NCI-H510A (cell line): ENCODE measurements around the gene KANSL1.

Experiments used
- DNase-seq: peaks from one replicate; lab custom pipeline; 2025; lab: John Stamatoyannopoulos, UW

KANSL1 gene

DNA sequence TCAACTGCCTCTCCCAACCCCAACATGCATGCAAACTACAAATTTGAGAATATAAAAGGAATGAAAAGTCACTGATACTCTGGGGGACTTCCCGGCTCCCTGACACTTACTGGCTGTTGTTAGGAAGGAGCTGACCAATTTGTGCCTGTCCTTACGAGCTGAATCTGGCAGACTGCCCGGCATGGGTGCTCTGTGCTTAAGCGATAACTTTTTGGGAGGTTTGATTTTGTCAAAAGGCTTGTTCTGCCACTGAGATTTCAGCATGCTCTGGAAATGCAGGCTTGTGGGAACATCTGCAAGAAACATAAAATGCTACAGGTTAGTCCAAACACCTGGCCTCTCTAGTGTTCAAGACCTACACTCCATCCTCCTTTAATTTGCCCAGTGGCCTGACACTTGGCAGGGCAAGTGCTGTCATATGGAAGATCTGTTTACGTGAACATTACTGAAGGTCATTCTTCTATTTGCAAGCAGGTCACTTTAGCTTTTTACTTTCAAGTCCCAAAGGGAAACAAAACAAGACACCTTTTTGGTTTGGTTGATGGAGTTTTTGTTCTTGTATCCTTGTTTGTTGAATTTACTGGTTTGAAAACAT is 153.5 kb downstream of the KANSL1 start:
- no peak for DNase-seq

DNA sequence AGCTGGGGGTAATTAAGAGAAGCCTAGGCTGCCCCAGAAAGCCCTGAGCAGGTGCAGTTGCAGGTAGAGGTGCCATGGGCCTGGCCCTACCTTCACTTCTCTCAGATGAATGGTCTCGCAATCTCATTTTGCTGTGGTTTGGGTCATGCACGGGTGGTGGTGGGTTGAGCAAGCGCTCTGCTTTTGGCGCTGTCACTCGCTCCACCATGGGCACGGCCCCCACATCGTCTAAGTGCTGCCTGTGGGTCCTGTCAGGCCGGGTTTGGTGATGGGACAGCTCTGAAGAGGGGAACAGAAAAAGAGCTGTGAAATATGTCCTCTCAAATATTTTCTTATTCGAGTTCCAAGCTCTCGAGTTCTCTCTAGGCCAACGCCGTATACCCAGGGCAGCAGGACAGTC is 154.3 kb downstream of the KANSL1 start:
- no peak for DNase-seq

DNA sequence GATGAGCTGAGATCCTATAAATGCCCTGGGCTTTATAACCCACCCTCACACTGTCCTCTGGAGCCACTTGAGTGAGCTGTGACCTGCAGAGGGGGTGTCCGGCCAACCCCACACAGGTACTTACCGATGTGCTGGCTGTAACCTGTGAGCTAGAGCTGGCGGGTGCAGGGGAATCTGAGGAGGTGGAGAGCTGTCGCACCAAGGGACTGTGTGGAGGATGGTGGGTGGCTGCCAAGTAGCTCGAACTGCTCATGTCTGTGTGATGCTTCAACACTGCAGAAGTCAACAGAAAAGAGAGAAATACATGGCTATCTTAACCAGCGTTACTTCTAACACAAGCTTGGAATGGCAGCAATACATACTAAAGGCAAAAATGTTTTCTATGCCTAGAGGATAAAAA is 154.8 kb downstream of the KANSL1 start:
- no peak for DNase-seq

DNA sequence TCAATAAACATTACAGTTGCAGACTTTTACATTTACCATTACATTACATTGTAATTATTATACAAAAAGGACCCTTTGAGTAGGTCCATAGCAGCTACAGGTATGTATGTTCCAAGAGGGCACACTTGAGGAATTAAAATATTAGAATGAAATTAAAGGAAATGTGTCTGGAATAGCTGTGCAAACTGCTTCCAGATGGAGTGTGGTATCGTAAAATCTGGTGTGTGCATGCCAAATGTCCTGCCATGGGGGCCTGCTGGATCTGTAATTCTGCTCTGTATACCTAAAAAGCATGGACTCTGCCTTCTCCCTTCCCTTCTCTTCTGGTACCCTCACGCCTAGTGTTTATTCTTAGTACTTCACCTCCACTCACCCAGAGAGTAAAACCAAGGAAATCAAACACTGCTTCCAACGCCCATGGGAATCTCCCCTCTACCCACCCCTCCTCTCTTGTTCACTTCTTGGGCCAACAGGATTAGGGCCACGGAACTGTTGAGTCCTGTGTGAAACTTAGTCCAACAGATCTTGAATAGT is 155.4 kb downstream of the KANSL1 start:
- no peak for DNase-seq

DNA sequence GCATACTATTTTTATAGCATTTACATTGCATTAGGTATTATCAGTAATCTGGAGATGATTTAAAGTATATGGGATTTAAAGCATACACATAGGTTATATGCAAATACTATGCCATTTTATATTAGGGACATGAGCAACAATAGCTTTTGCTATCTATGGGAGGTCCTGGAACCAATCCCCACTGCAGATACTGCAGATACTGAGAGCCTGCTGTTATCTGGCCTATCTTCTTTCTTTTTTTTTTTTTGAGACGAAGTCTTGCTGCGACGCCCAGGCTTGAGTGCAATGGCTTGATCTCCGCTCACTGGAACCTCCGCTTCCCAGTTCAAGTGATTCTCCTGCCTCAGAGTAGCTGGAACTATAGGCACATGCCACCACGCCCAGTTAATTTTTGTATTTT is 156.7 kb downstream of the KANSL1 start:
- no peak for DNase-seq

DNA sequence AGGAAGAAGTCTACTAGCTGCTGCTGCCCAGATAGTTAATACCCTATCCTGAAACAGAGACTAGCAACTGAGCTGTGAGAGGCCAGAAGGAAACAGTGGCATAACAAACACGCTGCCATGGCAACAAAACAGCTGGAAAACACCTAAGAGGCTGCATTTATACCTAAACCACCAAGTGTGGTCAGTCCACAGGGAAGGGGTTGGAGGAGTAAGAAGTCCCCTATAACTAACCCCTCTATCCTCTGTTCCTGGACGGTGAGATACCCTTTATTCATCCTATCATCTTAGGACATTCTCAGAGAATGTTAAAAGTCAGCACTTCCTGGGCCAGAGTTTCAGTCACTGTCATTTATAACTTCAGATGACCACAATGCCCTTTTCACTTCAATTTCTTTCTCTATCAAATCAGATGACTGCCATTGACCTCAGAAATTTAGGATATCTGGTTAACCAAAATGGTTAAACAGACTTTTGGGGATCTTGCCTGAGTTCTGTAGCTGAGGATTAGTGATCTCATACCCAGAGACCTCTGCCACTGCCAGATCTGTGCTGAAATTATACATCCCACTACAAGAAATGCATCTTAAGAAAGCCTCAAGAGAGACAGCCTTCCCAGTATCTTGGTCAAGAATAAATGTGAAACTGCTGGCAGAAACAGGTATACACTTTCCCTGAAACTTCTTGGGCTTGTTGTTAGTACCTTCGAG is 158.0 kb downstream of the KANSL1 start:
- DNase-seq, result no peak

DNA sequence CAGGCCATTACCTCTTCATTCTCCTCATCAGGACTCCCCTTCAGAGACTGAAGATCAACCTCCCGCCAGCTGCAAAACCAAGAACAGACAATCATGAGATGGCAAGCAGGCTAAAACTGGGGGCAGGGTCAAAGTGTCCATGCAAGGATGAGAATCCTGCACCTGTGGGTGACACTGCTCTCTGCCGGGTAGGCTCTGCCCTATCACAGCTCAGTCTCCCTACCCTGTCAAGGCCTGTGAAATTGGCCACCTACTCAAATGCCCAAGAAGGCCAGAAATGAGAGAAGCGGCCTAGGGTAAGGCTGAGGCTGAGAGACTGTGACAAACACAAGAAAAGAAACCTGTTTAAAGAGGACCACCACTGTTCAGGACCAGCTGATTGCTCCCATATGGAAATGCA is 159.8 kb downstream of the KANSL1 start:
- DNase-seq, result no peak

DNA sequence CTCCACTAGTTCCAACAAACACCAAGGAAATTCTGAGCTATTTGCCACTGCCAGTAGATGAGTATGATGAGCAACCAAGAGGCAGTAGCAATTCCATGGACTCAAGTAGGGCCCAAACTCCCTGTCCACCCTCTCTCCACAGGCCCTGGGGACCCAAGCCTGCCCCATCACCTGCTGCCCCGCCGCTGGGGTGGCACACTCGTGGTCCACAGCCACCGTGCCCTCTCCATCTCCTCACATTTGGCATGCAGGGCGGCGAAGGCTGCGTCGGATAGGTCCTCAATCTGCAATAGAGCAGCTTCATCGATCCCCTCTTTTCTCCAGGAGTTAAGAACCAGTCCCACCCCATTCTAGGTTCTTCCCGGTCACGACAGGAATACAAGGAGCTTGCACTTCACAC is 160.3 kb downstream of the KANSL1 start:
- DNase-seq, result no peak

DNA sequence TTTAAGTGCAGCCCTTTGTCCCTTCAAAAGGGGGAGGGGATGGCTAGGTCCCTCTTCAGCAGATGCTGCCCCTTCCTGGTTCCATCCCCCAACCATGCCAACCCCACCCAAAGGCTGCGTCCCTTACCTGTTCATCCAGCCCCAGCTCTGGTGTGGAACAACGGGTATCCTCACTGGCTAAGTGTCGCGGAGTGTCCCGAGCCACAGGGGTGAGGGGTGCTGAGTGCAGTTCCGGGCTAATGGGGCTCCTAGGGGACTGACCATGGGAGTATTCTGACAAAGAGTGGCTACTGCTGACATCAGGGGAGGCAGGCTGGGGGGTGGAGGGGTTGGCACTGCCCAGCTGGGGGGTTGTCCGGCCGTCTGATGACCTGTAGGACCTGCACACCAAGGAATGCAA is 161.3 kb downstream of the KANSL1 start:
- no peak for DNase-seq

DNA sequence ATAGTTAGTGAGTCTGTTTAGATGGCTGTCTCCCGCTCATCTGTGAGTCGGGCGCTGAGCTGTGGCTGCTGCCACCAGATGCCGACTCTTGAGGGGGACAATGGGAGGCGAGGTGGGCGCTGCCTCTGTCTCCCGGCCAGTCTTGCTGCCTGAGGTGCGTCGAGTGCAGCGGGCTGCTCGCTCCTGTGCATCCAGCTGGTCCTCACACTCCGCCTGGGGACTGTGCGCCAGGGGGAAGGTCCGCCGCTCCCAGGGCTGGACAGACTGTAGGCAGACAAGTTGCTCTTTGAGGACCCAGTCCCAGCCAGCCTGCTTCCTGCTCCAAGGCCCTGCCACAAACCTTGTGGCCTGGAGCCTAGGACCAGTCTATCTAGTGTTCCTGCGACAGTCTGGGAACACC is 161.8 kb downstream of the KANSL1 start:
- DNase-seq, result no peak

DNA sequence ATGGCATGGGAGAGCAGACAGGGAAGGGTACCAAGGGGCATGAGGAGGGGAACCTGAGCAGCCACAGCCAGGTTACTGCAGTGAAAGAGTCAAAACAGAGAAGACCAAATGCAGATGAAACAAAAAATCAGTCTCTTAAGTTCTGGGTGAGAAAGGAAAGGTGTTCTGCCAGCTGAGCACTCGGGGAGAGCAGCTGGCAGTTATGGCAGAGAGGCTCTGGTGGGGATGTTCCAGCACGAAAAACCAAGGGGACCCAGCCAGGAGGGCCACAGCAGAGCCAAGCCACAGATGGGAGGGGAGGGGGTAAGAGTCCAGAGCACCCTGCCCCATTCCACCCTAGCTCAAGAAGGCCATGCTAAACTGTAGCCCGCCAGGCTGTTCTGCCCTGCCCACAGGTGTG is 162.5 kb downstream of the KANSL1 start:
- no peak for DNase-seq

DNA sequence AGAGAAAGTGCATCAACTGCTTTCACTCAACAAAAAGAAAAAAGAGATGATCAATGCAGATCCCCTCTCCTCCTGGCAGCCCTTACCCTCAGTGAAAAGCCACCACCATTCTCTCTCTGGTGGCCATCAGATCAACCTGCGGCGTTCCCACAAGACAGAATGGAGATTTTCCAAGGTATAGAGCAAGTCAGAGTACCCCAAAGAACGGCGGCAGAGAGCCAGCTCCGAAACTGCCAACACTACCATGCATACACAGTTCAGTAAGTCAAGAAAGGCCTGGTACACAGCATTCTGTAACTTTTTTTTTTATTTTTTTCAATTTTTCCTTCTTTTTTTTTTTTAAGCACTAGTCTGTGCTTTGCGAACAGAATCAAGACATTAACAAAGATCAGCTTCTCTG is 163.6 kb downstream of the KANSL1 start:
- DNase-seq, result no peak

DNA sequence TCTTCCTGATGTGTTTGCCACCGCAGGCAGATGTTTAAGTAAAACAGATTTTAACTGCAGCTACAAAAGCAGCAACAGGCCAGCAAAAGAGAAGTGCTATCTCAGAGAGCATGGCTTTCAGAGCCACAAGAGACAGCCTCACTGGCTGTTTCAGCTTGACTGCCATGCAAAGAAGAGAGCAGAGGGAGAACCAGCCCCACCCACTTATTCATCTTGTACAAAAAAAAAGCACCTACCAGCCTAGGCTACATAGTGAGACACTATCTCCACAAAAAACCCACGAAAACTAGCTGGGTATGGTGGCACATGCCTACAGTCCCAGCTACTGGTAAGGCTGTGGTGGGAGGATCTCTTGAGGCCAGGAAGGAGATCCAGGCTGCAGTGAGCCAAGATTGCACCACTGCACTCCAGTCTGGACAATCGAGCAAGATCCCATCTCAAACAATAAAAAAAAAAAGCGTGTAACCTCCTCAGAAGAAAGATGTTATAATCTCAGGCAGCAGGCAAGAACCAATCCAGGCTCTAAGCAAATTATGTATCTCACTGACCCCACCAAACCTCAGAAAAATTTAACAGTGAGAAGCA is 164.2 kb downstream of the KANSL1 start:
- no peak for DNase-seq

DNA sequence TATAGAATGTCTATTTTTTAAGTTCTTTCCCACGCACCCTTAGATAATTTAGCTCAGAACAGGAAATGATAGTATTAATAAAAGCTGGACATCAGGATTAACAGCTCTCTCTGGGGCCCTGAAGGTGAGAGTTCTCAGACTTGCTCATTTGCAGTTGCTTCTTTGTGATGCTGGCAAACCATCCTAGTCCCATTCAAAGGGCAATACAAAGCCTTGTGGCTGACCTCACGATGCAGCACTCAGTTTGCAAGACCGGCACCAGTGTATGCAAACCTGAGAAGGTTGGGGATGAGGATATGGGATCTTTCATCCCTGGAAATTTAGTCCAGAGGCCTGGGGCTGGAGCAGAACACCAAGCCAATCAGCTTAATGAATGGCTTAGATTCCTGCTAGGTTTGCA is 164.9 kb downstream of the KANSL1 start:
- no peak for DNase-seq

DNA sequence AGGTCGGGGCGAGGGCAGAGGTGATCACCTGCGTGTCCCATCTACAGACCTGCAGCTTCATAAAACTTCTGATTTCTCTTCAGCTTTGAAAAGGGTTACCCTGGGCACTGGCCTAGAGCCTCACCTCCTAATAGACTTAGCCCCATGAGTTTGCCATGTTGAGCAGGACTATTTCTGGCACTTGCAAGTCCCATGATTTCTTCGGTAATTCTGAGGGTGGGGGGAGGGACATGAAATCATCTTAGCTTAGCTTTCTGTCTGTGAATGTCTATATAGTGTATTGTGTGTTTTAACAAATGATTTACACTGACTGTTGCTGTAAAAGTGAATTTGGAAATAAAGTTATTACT is 165.3 kb downstream of the KANSL1 start:
- no peak for DNase-seq

DNA sequence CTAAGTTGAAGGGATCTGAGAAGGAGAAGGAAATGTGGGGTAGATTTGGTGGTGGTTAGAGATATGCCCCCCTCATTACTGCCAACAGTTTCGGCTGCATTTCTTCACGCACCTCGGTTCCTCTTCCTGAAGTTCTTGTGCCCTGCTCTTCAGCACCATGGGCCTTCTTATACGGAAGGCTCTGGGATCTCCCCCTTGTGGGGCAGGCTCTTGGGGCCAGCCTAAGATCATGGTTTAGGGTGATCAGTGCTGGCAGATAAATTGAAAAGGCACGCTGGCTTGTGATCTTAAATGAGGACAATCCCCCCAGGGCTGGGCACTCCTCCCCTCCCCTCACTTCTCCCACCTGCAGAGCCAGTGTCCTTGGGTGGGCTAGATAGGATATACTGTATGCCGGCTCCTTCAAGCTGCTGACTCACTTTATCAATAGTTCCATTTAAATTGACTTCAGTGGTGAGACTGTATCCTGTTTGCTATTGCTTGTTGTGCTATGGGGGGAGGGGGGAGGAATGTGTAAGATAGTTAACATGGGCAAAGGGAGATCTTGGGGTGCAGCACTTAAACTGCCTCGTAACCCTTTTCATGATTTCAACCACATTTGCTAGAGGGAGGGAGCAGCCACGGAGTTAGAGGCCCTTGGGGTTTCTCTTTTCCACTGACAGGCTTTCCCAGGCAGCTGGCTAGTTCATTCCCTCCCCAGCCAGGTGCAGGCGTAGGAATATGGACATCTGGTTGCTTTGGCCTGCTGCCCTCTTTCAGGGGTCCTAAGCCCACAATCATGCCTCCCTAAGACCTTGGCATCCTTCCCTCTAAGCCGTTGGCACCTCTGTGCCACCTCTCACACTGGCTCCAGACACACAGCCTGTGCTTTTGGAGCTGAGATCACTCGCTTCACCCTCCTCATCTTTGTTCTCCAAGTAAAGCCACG is 165.9 kb downstream of the KANSL1 start:
- no peak for DNase-seq

DNA sequence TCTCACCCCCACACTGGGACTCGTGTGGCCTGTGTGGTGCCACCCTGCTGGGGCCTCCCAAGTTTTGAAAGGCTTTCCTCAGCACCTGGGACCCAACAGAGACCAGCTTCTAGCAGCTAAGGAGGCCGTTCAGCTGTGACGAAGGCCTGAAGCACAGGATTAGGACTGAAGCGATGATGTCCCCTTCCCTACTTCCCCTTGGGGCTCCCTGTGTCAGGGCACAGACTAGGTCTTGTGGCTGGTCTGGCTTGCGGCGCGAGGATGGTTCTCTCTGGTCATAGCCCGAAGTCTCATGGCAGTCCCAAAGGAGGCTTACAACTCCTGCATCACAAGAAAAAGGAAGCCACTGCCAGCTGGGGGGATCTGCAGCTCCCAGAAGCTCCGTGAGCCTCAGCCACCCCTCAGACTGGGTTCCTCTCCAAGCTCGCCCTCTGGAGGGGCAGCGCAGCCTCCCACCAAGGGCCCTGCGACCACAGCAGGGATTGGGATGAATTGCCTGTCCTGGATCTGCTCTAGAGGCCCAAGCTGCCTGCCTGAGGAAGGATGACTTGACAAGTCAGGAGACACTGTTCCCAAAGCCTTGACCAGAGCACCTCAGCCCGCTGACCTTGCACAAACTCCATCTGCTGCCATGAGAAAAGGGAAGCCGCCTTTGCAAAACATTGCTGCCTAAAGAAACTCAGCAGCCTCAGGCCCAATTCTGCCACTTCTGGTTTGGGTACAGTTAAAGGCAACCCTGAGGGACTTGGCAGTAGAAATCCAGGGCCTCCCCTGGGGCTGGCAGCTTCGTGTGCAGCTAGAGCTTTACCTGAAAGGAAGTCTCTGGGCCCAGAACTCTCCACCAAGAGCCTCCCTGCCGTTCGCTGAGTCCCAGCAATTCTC is 166.8 kb downstream of the KANSL1 start:
- DNase-seq, result no peak

DNA sequence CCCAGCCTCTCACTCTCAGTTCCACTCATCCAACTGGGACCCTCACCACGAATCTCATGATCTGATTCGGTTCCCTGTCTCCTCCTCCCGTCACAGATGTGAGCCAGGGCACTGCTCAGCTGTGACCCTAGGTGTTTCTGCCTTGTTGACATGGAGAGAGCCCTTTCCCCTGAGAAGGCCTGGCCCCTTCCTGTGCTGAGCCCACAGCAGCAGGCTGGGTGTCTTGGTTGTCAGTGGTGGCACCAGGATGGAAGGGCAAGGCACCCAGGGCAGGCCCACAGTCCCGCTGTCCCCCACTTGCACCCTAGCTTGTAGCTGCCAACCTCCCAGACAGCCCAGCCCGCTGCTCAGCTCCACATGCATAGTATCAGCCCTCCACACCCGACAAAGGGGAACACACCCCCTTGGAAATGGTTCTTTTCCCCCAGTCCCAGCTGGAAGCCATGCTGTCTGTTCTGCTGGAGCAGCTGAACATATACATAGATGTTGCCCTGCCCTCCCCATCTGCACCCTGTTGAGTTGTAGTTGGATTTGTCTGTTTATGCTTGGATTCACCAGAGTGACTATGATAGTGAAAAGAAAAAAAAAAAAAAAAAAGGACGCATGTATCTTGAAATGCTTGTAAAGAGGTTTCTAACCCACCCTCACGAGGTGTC is 167.6 kb downstream of the KANSL1 start:
- no peak for DNase-seq

DNA sequence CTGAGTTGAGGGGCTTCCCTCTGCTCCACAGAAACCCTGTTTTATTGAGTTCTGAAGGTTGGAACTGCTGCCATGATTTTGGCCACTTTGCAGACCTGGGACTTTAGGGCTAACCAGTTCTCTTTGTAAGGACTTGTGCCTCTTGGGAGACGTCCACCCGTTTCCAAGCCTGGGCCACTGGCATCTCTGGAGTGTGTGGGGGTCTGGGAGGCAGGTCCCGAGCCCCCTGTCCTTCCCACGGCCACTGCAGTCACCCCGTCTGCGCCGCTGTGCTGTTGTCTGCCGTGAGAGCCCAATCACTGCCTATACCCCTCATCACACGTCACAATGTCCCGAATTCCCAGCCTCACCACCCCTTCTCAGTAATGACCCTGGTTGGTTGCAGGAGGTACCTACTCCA is 168.2 kb downstream of the KANSL1 start:
- DNase-seq, result no peak

DNA sequence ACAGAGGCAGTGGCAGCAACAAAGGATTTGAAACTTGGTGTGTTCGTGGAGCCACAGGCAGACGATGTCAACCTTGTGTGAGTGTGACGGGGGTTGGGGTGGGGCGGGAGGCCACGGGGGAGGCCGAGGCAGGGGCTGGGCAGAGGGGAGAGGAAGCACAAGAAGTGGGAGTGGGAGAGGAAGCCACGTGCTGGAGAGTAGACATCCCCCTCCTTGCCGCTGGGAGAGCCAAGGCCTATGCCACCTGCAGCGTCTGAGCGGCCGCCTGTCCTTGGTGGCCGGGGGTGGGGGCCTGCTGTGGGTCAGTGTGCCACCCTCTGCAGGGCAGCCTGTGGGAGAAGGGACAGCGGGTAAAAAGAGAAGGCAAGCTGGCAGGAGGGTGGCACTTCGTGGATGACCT is 168.6 kb downstream of the KANSL1 start:
- DNase-seq, result no peak

DNA sequence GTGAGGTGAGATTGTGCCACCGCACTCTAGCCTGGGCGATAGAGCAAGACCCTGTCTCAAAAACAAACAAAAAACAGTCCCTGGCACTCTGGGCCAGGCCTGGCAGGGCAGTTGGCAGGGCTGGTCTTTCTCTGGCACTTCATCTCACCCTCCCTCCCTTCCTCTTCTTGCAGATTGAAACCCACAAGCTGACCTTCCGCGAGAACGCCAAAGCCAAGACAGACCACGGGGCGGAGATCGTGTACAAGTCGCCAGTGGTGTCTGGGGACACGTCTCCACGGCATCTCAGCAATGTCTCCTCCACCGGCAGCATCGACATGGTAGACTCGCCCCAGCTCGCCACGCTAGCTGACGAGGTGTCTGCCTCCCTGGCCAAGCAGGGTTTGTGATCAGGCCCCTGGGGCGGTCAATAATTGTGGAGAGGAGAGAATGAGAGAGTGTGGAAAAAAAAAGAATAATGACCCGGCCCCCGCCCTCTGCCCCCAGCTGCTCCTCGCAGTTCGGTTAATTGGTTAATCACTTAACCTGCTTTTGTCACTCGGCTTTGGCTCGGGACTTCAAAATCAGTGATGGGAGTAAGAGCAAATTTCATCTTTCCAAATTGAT is 169.3 kb downstream of the KANSL1 start:
- no peak for DNase-seq
